ENCODE results near the gene ZNF222.

The ZNF222 gene

DNA sequence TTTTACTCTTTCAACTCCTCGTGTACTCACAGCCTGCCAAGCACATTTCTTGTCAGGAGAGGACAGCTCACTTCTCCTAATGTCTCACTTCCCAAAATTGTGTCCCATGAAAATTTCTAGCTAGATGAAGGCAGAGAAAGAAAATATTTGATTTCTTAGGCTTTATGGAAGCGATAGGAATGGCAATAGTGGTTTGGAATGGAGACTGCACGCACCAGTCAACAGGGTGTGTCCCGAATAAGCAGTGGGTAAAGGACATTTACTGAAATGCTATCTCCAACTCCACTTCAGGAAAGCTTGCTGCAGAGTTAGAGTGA, 321 bp upstream of the ZNF222 start:
- no peak for ATAC-seq
- TF ChIP-seq TCF4 (CRISPR knock-in tag; IDR thresholded peaks at IDR 0.05; ENCODE audit: borderline replicate concordance): no peak
- TF ChIP-seq, protein P1, sequence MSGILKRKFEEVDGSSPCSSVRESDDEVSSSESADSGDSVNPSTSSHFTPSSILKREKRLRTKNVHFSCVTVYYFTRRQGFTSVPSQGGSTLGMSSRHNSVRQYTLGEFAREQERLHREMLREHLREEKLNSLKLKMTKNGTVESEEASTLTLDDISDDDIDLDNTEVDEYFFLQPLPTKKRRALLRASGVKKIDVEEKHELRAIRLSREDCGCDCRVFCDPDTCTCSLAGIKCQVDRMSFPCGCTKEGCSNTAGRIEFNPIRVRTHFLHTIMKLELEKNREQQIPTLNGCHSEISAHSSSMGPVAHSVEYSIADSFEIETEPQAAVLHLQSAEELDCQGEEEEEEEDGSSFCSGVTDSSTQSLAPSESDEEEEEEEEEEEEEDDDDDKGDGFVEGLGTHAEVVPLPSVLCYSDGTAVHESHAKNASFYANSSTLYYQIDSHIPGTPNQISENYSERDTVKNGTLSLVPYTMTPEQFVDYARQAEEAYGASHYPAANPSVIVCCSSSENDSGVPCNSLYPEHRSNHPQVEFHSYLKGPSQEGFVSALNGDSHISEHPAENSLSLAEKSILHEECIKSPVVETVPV (CRISPR knock-in tag; IDR thresholded peaks at IDR 0.05): no peak

DNA sequence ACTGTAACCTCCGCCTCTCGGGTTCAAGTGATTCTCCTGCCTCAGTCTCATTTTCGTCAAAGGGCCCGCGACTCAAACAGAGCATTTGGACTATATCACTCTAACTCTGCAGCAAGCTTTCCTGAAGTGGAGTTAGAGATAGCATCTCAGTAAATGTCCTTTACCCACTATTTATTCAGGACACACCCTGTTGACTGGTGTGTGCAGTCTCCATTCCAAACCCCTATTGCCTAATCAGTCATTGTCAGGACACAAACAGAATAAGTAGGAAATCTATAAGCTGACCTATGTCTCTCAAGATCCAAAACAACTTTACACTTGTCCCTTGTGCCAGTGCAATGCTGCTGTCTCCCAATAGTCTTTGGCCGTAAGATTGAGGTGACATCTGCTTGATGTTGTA, 1.4 kb downstream of the ZNF222 start:
- no peak for TF ChIP-seq ESRRG (CRISPR knock-in tag; IDR thresholded peaks at IDR 0.05)
- TF ChIP-seq ZFP30 (CRISPR knock-in tag; IDR thresholded peaks at IDR 0.05): no peak
- no peak for TF ChIP-seq ISL1 (CRISPR knock-in tag; IDR thresholded peaks at IDR 0.05)
- TF ChIP-seq ZNF8 (CRISPR knock-in tag; IDR thresholded peaks at IDR 0.05): no peak
- TF ChIP-seq RARB (CRISPR knock-in tag; IDR thresholded peaks at IDR 0.05): no peak
- no peak for TF ChIP-seq ZNF565 (CRISPR knock-in tag; conservative IDR thresholded peaks at IDR 0.05; ENCODE audit: low read depth)
- no peak for TF ChIP-seq TCF4 (CRISPR knock-in tag; IDR thresholded peaks at IDR 0.05; ENCODE audit: borderline replicate concordance)
- TF ChIP-seq, protein P1 (CRISPR knock-in tag; IDR thresholded peaks at IDR 0.05): no peak
- no peak for TF ChIP-seq GLIS3 (CRISPR knock-in tag; IDR thresholded peaks at IDR 0.05)
- no peak for TF ChIP-seq ZNF70 (CRISPR knock-in tag; IDR thresholded peaks at IDR 0.05)

GRCh38 chr19:44032001-44032610, 6.9 kb downstream of the ZNF222 start:
- no peak for ATAC-seq
- TF ChIP-seq, protein P2, sequence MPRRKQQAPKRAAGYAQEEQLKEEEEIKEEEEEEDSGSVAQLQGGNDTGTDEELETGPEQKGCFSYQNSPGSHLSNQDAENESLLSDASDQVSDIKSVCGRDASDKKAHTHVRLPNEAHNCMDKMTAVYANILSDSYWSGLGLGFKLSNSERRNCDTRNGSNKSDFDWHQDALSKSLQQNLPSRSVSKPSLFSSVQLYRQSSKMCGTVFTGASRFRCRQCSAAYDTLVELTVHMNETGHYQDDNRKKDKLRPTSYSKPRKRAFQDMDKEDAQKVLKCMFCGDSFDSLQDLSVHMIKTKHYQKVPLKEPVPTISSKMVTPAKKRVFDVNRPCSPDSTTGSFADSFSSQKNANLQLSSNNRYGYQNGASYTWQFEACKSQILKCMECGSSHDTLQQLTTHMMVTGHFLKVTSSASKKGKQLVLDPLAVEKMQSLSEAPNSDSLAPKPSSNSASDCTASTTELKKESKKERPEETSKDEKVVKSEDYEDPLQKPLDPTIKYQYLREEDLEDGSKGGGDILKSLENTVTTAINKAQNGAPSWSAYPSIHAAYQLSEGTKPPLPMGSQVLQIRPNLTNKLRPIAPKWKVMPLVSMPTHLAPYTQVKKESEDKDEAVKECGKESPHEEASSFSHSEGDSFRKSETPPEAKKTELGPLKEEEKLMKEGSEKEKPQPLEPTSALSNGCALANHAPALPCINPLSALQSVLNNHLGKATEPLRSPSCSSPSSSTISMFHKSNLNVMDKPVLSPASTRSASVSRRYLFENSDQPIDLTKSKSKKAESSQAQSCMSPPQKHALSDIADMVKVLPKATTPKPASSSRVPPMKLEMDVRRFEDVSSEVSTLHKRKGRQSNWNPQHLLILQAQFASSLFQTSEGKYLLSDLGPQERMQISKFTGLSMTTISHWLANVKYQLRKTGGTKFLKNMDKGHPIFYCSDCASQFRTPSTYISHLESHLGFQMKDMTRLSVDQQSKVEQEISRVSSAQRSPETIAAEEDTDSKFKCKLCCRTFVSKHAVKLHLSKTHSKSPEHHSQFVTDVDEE (CRISPR knock-in tag; IDR thresholded peaks at IDR 0.05): no peak
- TF ChIP-seq ESRRG (CRISPR knock-in tag; IDR thresholded peaks at IDR 0.05) (no peak), BACH2 (CRISPR knock-in tag; IDR thresholded peaks at IDR 0.05; ENCODE audit: borderline replicate concordance) (no peak), ZC3H10 (CRISPR knock-in tag; IDR thresholded peaks at IDR 0.05) (no peak), TOX (CRISPR knock-in tag; IDR thresholded peaks at IDR 0.05; ENCODE audit: borderline replicate concordance) (no peak), ZFP3 (CRISPR knock-in tag; IDR thresholded peaks at IDR 0.05) (no peak), RARB (CRISPR knock-in tag; IDR thresholded peaks at IDR 0.05) (no peak), ARNTL (CRISPR knock-in tag; IDR thresholded peaks at IDR 0.05; ENCODE audit: borderline replicate concordance, low read depth) (no peak), SNAI2 (CRISPR knock-in tag; IDR thresholded peaks at IDR 0.05) (no peak), ZFP30 (CRISPR knock-in tag; IDR thresholded peaks at IDR 0.05) (no peak), CSDC2 (CRISPR knock-in tag; IDR thresholded peaks at IDR 0.05) (no peak), ZNF8 (CRISPR knock-in tag; IDR thresholded peaks at IDR 0.05) (no peak), ZNF70 (CRISPR knock-in tag; IDR thresholded peaks at IDR 0.05) (no peak), GLIS3 (CRISPR knock-in tag; IDR thresholded peaks at IDR 0.05) (no peak), OSR1 (CRISPR knock-in tag; IDR thresholded peaks at IDR 0.05) (no peak)
- TF ChIP-seq, protein P1 (CRISPR knock-in tag; IDR thresholded peaks at IDR 0.05): no peak
- TF ChIP-seq, protein P3, sequence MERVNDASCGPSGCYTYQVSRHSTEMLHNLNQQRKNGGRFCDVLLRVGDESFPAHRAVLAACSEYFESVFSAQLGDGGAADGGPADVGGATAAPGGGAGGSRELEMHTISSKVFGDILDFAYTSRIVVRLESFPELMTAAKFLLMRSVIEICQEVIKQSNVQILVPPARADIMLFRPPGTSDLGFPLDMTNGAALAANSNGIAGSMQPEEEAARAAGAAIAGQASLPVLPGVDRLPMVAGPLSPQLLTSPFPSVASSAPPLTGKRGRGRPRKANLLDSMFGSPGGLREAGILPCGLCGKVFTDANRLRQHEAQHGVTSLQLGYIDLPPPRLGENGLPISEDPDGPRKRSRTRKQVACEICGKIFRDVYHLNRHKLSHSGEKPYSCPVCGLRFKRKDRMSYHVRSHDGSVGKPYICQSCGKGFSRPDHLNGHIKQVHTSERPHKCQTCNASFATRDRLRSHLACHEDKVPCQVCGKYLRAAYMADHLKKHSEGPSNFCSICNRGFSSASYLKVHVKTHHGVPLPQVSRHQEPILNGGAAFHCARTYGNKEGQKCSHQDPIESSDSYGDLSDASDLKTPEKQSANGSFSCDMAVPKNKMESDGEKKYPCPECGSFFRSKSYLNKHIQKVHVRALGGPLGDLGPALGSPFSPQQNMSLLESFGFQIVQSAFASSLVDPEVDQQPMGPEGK (CRISPR knock-in tag; IDR thresholded peaks at IDR 0.05; ENCODE audit: borderline replicate concordance): no peak
- TF ChIP-seq, protein P4, sequence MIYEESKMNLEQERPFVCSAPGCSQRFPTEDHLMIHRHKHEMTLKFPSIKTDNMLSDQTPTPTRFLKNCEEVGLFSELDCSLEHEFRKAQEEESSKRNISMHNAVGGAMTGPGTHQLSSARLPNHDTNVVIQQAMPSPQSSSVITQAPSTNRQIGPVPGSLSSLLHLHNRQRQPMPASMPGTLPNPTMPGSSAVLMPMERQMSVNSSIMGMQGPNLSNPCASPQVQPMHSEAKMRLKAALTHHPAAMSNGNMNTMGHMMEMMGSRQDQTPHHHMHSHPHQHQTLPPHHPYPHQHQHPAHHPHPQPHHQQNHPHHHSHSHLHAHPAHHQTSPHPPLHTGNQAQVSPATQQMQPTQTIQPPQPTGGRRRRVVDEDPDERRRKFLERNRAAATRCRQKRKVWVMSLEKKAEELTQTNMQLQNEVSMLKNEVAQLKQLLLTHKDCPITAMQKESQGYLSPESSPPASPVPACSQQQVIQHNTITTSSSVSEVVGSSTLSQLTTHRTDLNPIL (CRISPR knock-in tag; IDR thresholded peaks at IDR 0.05; ENCODE audit: low read depth): no peak

More for the DNA sequence above, 1.4 kb downstream of the ZNF222 start:
- ATAC-seq: no peak

Measured in SK-N-SH treated with all-trans-retinoic acid at 6 μM for 48 hours (cell line).